ENCODE measurements around the gene ZNF444.
"Not testable (repeated sequence)": the region's sequence is repeated elsewhere in the genome, so short reads cannot be mapped to it uniquely, and the experiment has no call there.

The ZNF444 gene

GRCh38 chr19:56191711-56192110, 50.6 kb downstream of the ZNF444 start:
- no peaks in the 10 kb centered on the region for H3K36me3 ChIP-seq (ENCODE audit: insufficient read depth, low read length)
- no peak overlapping the region for H3K4me2 ChIP-seq (ENCODE audit: low read depth, low read length, poor library complexity, severe bottlenecking)
- H3K27me3 ChIP-seq (ENCODE audit: insufficient read depth, low read length, poor library complexity, severe bottlenecking): no peaks in the 10 kb centered on the region
- H3K4me1 ChIP-seq (ENCODE audit: insufficient read depth, low read length, poor library complexity, severe bottlenecking): no peaks in the 10 kb centered on the region
- H2AFZ ChIP-seq (ENCODE audit: low read length): no peak overlapping the region
- no peaks in the 10 kb centered on the region for H3K9me2 ChIP-seq (replicated peaks; ENCODE audit: low read depth, low read length)
- TF ChIP-seq EZH2phosphoT487 (IDR thresholded peaks at IDR 0.05; ENCODE audit: borderline replicate concordance) (no peak), CTCF (conservative IDR thresholded peaks at IDR 0.05; ENCODE audit: low read length) (no peak)
- no peak overlapping the region for H3K4me3 ChIP-seq (ENCODE audit: low read length, poor library complexity, severe bottlenecking)
- no peaks in the 10 kb centered on the region for H4K20me1 ChIP-seq (ENCODE audit: insufficient read depth, low read length, poor library complexity, severe bottlenecking)
- no peaks in the 10 kb centered on the region for H3F3A ChIP-seq (ENCODE audit: low read depth)
- H3K9ac ChIP-seq (ENCODE audit: low read depth, low read length, poor library complexity, severe bottlenecking): no peak overlapping the region
- no peaks in the 10 kb centered on the region for H3K79me2 ChIP-seq (ENCODE audit: insufficient read depth, low read length)
- H3K9me3 ChIP-seq (ENCODE audit: insufficient read depth, low read depth, low read length): no peaks in the 10 kb centered on the region

GRCh38 chr19:56193981-56194640, 53.0 kb downstream of the ZNF444 start:
- Histone ChIP-seq H3K36me3 (ENCODE audit: insufficient read depth, low read length) (no peaks in the 10 kb centered on the region), H3K4me1 (ENCODE audit: insufficient read depth, low read length, poor library complexity, severe bottlenecking) (no peaks in the 10 kb centered on the region), H3K27me3 (ENCODE audit: insufficient read depth, low read length, poor library complexity, severe bottlenecking) (no peaks in the 10 kb centered on the region), H3K4me3 (ENCODE audit: low read length, poor library complexity, severe bottlenecking) (no peak overlapping the region), H3F3A (ENCODE audit: low read depth) (no peaks in the 10 kb centered on the region), H3K4me2 (ENCODE audit: low read depth, low read length, poor library complexity, severe bottlenecking) (no peak overlapping the region), H2AFZ (ENCODE audit: low read length) (no peak overlapping the region), H3K79me2 (ENCODE audit: insufficient read depth, low read length) (no peaks in the 10 kb centered on the region), H3K9me2 (replicated peaks; ENCODE audit: low read depth, low read length) (no peaks in the 10 kb centered on the region), H3K9me3 (ENCODE audit: insufficient read depth, low read depth, low read length) (no peaks in the 10 kb centered on the region), H3K9ac (ENCODE audit: low read depth, low read length, poor library complexity, severe bottlenecking) (no peak overlapping the region), H4K20me1 (ENCODE audit: insufficient read depth, low read length, poor library complexity, severe bottlenecking) (no peaks in the 10 kb centered on the region)
- TF ChIP-seq CTCF (conservative IDR thresholded peaks at IDR 0.05; ENCODE audit: low read length): no peak
- no peak for TF ChIP-seq EZH2phosphoT487 (IDR thresholded peaks at IDR 0.05; ENCODE audit: borderline replicate concordance)

GRCh38 chr19:56197646-56198045, 56.6 kb downstream of the ZNF444 start, which contains the start of gene ZSCAN5B:
ZSCAN5B (minus strand) TSS chr19:56197783; CDS start chr19:56193052, 4,731 bp downstream.
- H3K36me3 ChIP-seq (ENCODE audit: insufficient read depth, low read length); H3K9ac ChIP-seq (ENCODE audit: low read depth, low read length, poor library complexity, severe bottlenecking); H3K27me3 ChIP-seq (ENCODE audit: insufficient read depth, low read length, poor library complexity, severe bottlenecking); H3K9me2 ChIP-seq (replicated peaks; ENCODE audit: low read depth, low read length); H4K20me1 ChIP-seq (ENCODE audit: insufficient read depth, low read length, poor library complexity, severe bottlenecking); H3K4me1 ChIP-seq (ENCODE audit: insufficient read depth, low read length, poor library complexity, severe bottlenecking); H3K4me3 ChIP-seq (ENCODE audit: low read length, poor library complexity, severe bottlenecking); H3K4me2 ChIP-seq (ENCODE audit: low read depth, low read length, poor library complexity, severe bottlenecking); H3K79me2 ChIP-seq (ENCODE audit: insufficient read depth, low read length); H2AFZ ChIP-seq (ENCODE audit: low read length); H3F3A ChIP-seq (ENCODE audit: low read depth); H3K9me3 ChIP-seq (ENCODE audit: insufficient read depth, low read depth, low read length): not testable (repeated sequence)

GRCh38 chr19:56199687-56200086, 58.6 kb downstream of the ZNF444 start:
- Histone ChIP-seq H3K9me2 (replicated peaks; ENCODE audit: low read depth, low read length) (no peaks in the 10 kb centered on the region), H3K4me1 (ENCODE audit: insufficient read depth, low read length, poor library complexity, severe bottlenecking) (no peaks in the 10 kb centered on the region), H4K20me1 (ENCODE audit: insufficient read depth, low read length, poor library complexity, severe bottlenecking) (no peaks in the 10 kb centered on the region), H3K79me2 (ENCODE audit: insufficient read depth, low read length) (no peaks in the 10 kb centered on the region), H3K36me3 (ENCODE audit: insufficient read depth, low read length) (no peaks in the 10 kb centered on the region), H3K27me3 (ENCODE audit: insufficient read depth, low read length, poor library complexity, severe bottlenecking) (no peaks in the 10 kb centered on the region), H3K4me3 (ENCODE audit: low read length, poor library complexity, severe bottlenecking) (no peak overlapping the region), H2AFZ (ENCODE audit: low read length) (no peak overlapping the region), H3K9ac (ENCODE audit: low read depth, low read length, poor library complexity, severe bottlenecking) (no peak overlapping the region), H3K9me3 (ENCODE audit: insufficient read depth, low read depth, low read length) (no peaks in the 10 kb centered on the region), H3F3A (ENCODE audit: low read depth) (no peaks in the 10 kb centered on the region), H3K4me2 (ENCODE audit: low read depth, low read length, poor library complexity, severe bottlenecking) (no peak overlapping the region)
- TF ChIP-seq CTCF (conservative IDR thresholded peaks at IDR 0.05; ENCODE audit: low read length): no peak
- no peak for TF ChIP-seq EZH2phosphoT487 (IDR thresholded peaks at IDR 0.05; ENCODE audit: borderline replicate concordance)
